CD1c-positive myeloid dendritic cell (primary cell): Measurements from ENCODE around the gene NFATC3.
A peak's percentile ranks its signal among the peaks of the same experiment; 100 is the strongest.

Experiments used
- DNase-seq: peaks from one replicate; pipeline ENCODE4 v3.0.0-alpha.2; 2016; ENCODE audit errors: extremely low spot score

NFATC3 gene

DNA sequence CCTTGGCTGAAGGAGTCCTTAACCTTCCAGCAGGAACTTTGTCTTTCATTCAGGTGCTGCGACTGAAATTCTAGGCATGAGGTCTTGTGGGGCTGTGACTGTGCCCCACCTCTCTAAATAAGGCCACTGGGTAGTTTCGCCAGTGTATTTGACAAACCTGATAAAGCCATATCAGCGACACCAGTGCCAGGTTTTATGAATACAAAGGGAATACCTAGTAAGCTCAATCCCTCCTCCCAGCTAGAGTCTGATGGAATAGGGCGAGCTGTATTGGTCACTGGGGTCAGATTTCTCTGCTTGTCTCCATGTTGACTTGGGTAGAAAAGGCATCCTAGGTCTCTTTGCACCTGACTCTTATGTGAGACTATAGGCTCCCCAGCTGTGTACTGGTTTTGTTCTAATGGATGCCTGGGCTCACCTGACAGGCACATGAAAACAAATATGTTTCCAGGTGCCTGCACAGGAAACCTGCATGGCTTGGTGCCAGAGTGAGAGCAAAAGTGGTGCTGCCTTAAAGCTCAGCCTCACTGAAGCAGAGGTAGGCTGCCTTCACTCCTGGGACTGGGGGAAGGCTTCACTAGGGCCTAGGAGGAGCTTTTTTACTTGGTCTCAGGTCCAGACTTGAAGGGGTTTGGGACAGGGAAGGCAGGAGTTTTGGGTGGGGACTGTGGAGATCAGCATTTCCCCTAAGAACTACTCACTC, 187.5 kb downstream of the NFATC3 start:
- peak; percentile 23 for DNase-seq

- DNase-seq = no peak
These were observed 188.3 kb downstream of the NFATC3 start for GRCh38 chr16:68273459-68273858.

GRCh38 chr16:68273896-68274295, 188.7 kb downstream of the NFATC3 start:
- no peak for DNase-seq

DNA sequence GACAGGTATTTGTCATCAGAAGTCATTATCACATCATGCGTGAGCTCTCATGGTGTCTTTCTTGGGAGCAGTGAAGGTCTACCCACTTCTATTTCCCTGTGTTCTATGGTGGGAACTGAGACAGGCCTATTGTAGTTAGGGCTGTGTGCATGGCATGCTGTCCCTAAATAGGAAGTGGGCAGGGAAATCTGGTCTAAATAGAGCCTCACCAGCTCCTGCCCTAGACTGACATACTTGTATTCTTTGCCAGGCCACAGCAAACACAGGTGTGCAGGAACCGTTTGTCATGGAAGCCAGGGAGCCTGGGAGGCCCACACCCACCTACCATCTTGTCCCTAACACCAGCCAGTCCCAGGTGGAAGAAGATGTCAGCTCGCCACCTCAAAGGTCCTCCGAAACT, 189.3 kb downstream of the NFATC3 start:
- DNase-seq = no peak

DNA sequence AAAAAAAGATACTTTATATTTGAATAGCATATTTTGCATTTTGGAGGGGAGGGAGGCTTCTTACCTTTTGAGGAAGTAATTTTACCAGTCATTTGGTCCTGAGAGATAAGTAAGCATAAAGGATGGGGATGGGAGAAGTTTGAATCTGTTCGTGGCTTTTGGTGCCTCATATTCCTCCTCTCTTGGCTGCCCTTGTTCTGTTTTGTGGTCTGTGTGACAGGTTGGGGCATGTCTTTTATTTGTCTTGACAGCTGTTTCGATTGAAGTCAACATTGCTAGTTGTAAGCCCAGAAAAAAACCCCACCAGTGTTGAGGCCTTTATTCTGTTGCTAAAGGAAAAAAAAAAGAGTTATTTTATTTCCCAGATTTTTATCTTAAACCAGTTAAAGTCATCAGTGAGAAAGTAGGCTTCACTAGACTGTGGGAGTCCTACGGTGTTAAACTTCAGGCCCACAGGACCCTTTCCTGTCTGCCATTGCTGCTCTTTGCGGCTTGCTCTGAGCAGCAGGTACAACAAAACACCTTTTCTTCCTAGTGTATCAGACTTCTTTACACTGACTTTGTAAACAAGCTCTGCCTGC, 190.5 kb downstream of the NFATC3 start:
- no peak for DNase-seq

GRCh38 chr16:68276223-68276622, 191.1 kb downstream of the NFATC3 start:
- no peak for DNase-seq
